Smooth muscle cell (in vitro differentiated cells): Measurements from ENCODE around the gene GBGT1. TPM values are rescaled to one million over a fixed set of nuclear protein-coding genes. Genes with fewer than 3 reads are reported as not detected.

Experiments
- DNase-seq: peaks from one replicate; lab custom pipeline; 2025; ENCODE audit not compliant: unreplicated experiment; lab: John Stamatoyannopoulos, UW
- H2AFZ ChIP-seq: fragments of 200-600 bp; sonication (generic); 2 replicates; pipeline ENCODE4 v1.6.0; 2016; ENCODE audit warnings: antibody characterized with exemption, low read depth, mild to moderate bottlenecking
- H3F3A ChIP-seq: fragments of 200-600 bp; sonication (generic); 2 replicates; pipeline ENCODE4 v1.6.0; 2017; ENCODE audit warnings: antibody characterized with exemption, low read depth
- H3K27ac ChIP-seq: fragments of 200-600 bp; sonication (generic); 2 replicates; pipeline ENCODE4 v1.5.1; 2016; ENCODE audit warnings: low read depth, mild to moderate bottlenecking
- H3K27me3 ChIP-seq: fragments of 200-600 bp; sonication (generic); 2 replicates; pipeline ENCODE4 v1.6.1; 2016; ENCODE audit warnings: low read depth, mild to moderate bottlenecking
- H3K36me3 ChIP-seq: fragments of 200-600 bp; sonication (generic); 2 replicates; pipeline ENCODE4 v1.5.1; 2016; ENCODE audit warnings: low read depth
- H3K4me1 ChIP-seq: fragments of 200-600 bp; sonication (generic); 2 replicates; pipeline ENCODE4 v1.5.1; 2016; ENCODE audit warnings: low read depth
- H3K4me2 ChIP-seq: fragments of 200-600 bp; sonication (generic); 2 replicates; pipeline ENCODE4 v1.6.0; 2016; ENCODE audit warnings: mild to moderate bottlenecking
- H3K4me3 ChIP-seq: fragments of 200-600 bp; sonication (generic); 2 replicates; pipeline ENCODE4 v1.5.1; 2016; ENCODE audit warnings: mild to moderate bottlenecking
- H3K79me2 ChIP-seq: fragments of 200-600 bp; sonication (generic); 2 replicates; pipeline ENCODE4 v1.6.0; 2016; ENCODE audit warnings: low read depth, mild to moderate bottlenecking
- H3K9ac ChIP-seq: fragments of 200-600 bp; sonication (generic); 2 replicates; pipeline ENCODE4 v1.6.0; 2016; ENCODE audit warnings: low read depth
- H3K9me3 ChIP-seq: fragments of 200-600 bp; sonication (generic); replicated peaks from 2 replicates; pipeline ENCODE4 v1.5.1; 2016; ENCODE audit warnings: low read depth
- H4K20me1 ChIP-seq: fragments of 200-600 bp; sonication (generic); 2 replicates; pipeline ENCODE4 v1.6.0; 2016; ENCODE audit warnings: low read depth
- WGBS: methylation state at CpG from one replicate; pipeline ENCODE4 v1.1.7; 2016; ENCODE audit warnings: low lambda C conversion rate; 5-methylcytosine and 5-hydroxymethylcytosine counted together
- polyA plus RNA-seq: library from polyadenylated mRNA; unstranded; fragments of >200 nt; fragmentation: Nextera tagmentation; extraction: Ambion mirVana; gene quantifications from 2 replicates; pipeline ENCODE4 v1.2.1, GENCODE V29; 2016
- total RNA-seq: library from RNA; depleted of rRNA; stranded (reverse); fragments of >200 nt; gene quantifications from 2 replicates; pipeline ENCODE4 v1.2.3, GENCODE V29; 2014
- TF ChIP-seq, protein P1 (sequence below): fragments of 200-600 bp; sonication (generic); IDR thresholded peaks from 2 replicates; pipeline ENCODE4 v1.5.1; 2017; ENCODE audit warnings: borderline replicate concordance, mild to moderate bottlenecking, antibody characterized with exemption; ENCODE audit not compliant: insufficient read depth, poor library complexity, severe bottlenecking

GBGT1 gene
- total and polyA plus RNA-seq, 2 experiments from 2014 or later = 4.5 to 11.3 TPM

DNA sequence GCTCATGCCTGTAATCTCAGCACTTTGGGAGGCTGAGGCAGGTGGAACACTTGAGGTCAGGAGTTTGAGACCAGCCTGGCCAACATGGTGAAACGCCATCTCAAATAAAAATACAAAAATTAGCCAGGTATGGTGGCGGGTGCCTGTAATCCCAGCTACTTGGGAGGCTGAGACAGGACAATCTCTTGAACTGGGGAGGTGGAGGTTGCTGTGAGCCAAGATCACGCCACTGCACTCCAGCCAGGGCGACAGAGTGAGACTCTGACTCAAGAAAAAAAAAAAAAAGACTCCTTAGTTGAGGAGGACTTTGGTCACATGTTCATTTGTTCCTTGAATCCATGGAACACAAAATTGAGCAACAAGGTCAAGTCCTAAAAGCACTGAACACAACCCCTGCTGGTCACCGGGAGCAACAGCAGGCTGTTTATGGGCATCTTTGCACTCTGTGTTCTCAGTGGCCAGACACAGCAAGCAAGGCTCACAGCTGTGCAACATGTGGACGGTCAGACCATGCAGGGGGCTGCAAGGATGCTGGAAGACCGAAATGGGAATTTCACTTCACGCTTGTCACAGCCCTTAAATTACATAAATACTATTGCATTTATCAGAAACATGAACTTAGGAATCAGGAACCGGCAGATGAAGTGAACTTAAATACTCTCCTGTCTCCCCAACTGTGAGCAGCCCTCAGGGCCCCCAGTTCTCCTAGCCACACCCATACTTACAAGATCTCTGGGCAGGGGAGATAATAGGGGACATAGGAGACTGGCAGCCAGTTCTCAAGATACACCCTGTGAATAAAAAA lies 2.8 kb downstream of the GBGT1 start:
- DNase-seq = no peak
- TF ChIP-seq, protein P1, sequence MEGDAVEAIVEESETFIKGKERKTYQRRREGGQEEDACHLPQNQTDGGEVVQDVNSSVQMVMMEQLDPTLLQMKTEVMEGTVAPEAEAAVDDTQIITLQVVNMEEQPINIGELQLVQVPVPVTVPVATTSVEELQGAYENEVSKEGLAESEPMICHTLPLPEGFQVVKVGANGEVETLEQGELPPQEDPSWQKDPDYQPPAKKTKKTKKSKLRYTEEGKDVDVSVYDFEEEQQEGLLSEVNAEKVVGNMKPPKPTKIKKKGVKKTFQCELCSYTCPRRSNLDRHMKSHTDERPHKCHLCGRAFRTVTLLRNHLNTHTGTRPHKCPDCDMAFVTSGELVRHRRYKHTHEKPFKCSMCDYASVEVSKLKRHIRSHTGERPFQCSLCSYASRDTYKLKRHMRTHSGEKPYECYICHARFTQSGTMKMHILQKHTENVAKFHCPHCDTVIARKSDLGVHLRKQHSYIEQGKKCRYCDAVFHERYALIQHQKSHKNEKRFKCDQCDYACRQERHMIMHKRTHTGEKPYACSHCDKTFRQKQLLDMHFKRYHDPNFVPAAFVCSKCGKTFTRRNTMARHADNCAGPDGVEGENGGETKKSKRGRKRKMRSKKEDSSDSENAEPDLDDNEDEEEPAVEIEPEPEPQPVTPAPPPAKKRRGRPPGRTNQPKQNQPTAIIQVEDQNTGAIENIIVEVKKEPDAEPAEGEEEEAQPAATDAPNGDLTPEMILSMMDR = peak; percentile 55
- no peak overlapping the region for H3K27ac ChIP-seq

DNA sequence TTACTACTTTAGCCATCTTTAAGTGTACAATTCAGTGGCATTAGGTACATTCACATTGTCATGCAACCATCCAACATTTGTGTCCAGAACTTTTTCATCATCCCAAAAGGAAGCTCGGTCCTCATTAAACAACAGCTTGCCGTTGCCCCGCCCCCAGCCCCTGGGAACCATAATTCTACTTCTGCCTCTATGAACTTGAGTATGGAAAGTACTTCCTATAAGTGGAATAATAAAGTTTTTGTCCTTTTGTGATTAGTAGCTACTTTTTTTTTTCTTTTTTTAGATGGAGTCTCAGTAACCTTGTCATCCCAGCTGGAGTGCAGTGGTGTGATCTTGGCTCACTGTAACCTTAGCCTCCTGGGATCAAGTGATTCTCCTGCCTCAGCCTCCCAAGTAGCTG lies 5.0 kb downstream of the GBGT1 start:
- Histone ChIP-seq H3K27ac (no peak overlapping the region), H3K36me3 (no peaks in the 10 kb centered on the region), H3K4me3 (no peak overlapping the region), H3K4me1 (no peaks in the 10 kb centered on the region), H2AFZ (no peak overlapping the region), H3K9me3 (no peaks in the 10 kb centered on the region), H3K27me3 (no peaks in the 10 kb centered on the region), H3K9ac (no peak overlapping the region), H3F3A (no peaks in the 10 kb centered on the region), H3K4me2 (no peak overlapping the region), H4K20me1 (peaks cover 6% of the 10 kb centered on the region), H3K79me2 (no peaks in the 10 kb centered on the region)
- no peak for DNase-seq
- TF ChIP-seq, protein P1 = no peak
- WGBS = over 99% methylated on average over 3 of the region's 3 CpGs

More for the DNA sequence above, 2.8 kb downstream of the GBGT1 start:
- no peaks in the 10 kb centered on the region for H3K4me1 ChIP-seq
- H3K4me2 ChIP-seq = no peak overlapping the region
- H4K20me1 ChIP-seq = peaks cover 6% of the 10 kb centered on the region
- H3K36me3 ChIP-seq = no peaks in the 10 kb centered on the region
- H3K79me2 ChIP-seq = no peaks in the 10 kb centered on the region
- WGBS = 71% methylated on average over 9 of the region's 9 CpGs
- H3K9ac ChIP-seq = no peak overlapping the region
- H2AFZ ChIP-seq = no peak overlapping the region
- H3K27me3 ChIP-seq = no peaks in the 10 kb centered on the region
- H3K9me3 ChIP-seq = no peaks in the 10 kb centered on the region
- no peak overlapping the region for H3K4me3 ChIP-seq
- H3F3A ChIP-seq = peaks cover 10% of the 10 kb centered on the region

DNA sequence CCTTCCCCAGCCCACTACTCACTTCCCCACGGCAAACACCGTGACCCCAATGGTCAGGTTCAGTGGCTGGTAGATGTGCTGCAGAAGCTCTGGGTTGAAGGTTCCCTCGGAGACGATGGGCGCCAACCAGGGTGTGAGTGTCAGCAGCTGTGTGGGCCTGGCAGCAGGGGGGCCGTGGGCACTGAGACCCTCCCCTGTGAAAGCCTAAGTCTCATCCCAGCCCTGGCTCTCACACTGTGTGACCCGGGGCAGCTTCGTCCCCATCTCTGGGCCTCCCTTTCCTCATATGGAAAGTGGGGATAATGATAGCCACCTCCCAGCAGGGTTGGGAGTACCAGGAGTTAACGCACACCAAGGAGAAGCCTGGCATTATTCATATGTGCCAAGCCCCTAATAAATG lies 8.6 kb downstream of the GBGT1 start:
- no peaks in the 10 kb centered on the region for H3K36me3 ChIP-seq
- no peaks in the 10 kb centered on the region for H3K4me1 ChIP-seq
- no peak overlapping the region for H3K4me2 ChIP-seq
- H3K79me2 ChIP-seq = no peaks in the 10 kb centered on the region
- H3K4me3 ChIP-seq = no peak overlapping the region
- DNase-seq = no peak
- TF ChIP-seq, protein P1 = no peak
- no peak overlapping the region for H3K27ac ChIP-seq
- WGBS = 92% methylated on average over 9 of the region's 9 CpGs
- no peaks in the 10 kb centered on the region for H4K20me1 ChIP-seq
- no peaks in the 10 kb centered on the region for H3K27me3 ChIP-seq
- no peaks in the 10 kb centered on the region for H3K9me3 ChIP-seq
- no peaks in the 10 kb centered on the region for H3F3A ChIP-seq
- no peak overlapping the region for H2AFZ ChIP-seq
- no peak overlapping the region for H3K9ac ChIP-seq
